Neuronal stem cell (in vitro differentiated cells): ENCODE results near the gene G6PD.
A peak's percentile ranks its signal among the peaks of the same experiment; 100 is the strongest.

ENCODE experiments used
- DNase-seq: peaks from one replicate; pipeline ENCODE4 v3.0.0-alpha.2; 2013; ENCODE audit warnings: low spot score
- H2AFZ ChIP-seq: one replicate; pipeline ENCODE4 v1.6.1; 2013; ENCODE audit warnings: mild to moderate bottlenecking, low read length, inconsistent platforms
- H2AK5ac ChIP-seq: 2 replicates; pipeline ENCODE4 v1.6.1; 2013; ENCODE audit warnings: low read depth, mild to moderate bottlenecking, inconsistent platforms, low read length, moderate library complexity, mixed read lengths
- H2BK120ac ChIP-seq: 2 replicates; pipeline ENCODE4 v1.6.1; 2013; ENCODE audit warnings: low read depth, mild to moderate bottlenecking, inconsistent platforms, low read length, moderate library complexity, mixed read lengths
- H2BK12ac ChIP-seq: one replicate; pipeline ENCODE4 v1.6.1; 2013; ENCODE audit warnings: low read length, inconsistent platforms
- H2BK15ac ChIP-seq: 2 replicates; pipeline ENCODE4 v1.6.1; 2013; ENCODE audit warnings: mild to moderate bottlenecking, low read length, inconsistent platforms, mixed read lengths
- H2BK5ac ChIP-seq: one replicate; pipeline ENCODE4 v1.6.1; 2013; ENCODE audit warnings: inconsistent platforms, mild to moderate bottlenecking, low read length, moderate library complexity
- H3K14ac ChIP-seq: one replicate; pipeline ENCODE4 v1.6.1; 2013; ENCODE audit warnings: low read length, inconsistent platforms
- H3K18ac ChIP-seq: 2 replicates; pipeline ENCODE4 v1.6.1; 2013; ENCODE audit warnings: low read length, inconsistent platforms
- H3K23ac ChIP-seq: 2 replicates; pipeline ENCODE4 v1.6.1; 2013; ENCODE audit warnings: low read depth, mild to moderate bottlenecking, mixed read lengths, low read length, inconsistent platforms; ENCODE audit not compliant: poor library complexity
- H3K27ac ChIP-seq: replicated peaks from 3 replicates; pipeline ENCODE4 v1.5.1; 2013; ENCODE audit warnings: low read length, inconsistent platforms
- H3K27me3 ChIP-seq, 3 experiments: 2 replicates each; pipeline ENCODE4 v1.6.1; 2013; ENCODE audit warnings: low read length in 3 of 3, mild to moderate bottlenecking in 2 of 3, inconsistent platforms in 1 of 3, low read depth in 1 of 3, mixed read lengths in 1 of 3, moderate library complexity in 1 of 3; ENCODE audit not compliant: control insufficient read depth in 3 of 3, insufficient read depth in 3 of 3
- H3K36me3 ChIP-seq, 2 donors: replicated peaks in 1 of 2; 2 replicates each; pipeline ENCODE4 v1.6.1; 2013; ENCODE audit warnings: low read length in 2 of 2; ENCODE audit not compliant: control insufficient read depth in 2 of 2, insufficient read depth in 2 of 2
- H3K4ac ChIP-seq: 2 replicates; pipeline ENCODE4 v1.6.1; 2013; ENCODE audit warnings: inconsistent platforms, mild to moderate bottlenecking, low read length, moderate library complexity
- H3K4me1 ChIP-seq, 2 donors: 1 replicate in 1 of 2; 2 replicates in 1 of 2; pipeline ENCODE4 v1.6.1; 2013; ENCODE audit warnings: low read length in 2 of 2, low read depth in 1 of 2; ENCODE audit not compliant: control insufficient read depth in 2 of 2, insufficient read depth in 1 of 2
- H3K4me2 ChIP-seq: one replicate; pipeline ENCODE4 v1.6.1; 2013; ENCODE audit warnings: mild to moderate bottlenecking, low read length, inconsistent platforms; ENCODE audit not compliant: insufficient read depth, poor library complexity, severe bottlenecking
- H3K4me3 ChIP-seq, 2 donors: 2 replicates each; pipeline ENCODE4 v1.5.1; 2013; ENCODE audit warnings: low read length in 2 of 2, mild to moderate bottlenecking in 2 of 2, inconsistent platforms in 1 of 2, moderate library complexity in 1 of 2
- H3K79me1 ChIP-seq: one replicate; pipeline ENCODE4 v1.6.1; 2013; ENCODE audit warnings: low read depth, mild to moderate bottlenecking, inconsistent platforms, low read length, moderate library complexity
- H3K9ac ChIP-seq: one replicate; pipeline ENCODE4 v1.6.1; 2013; ENCODE audit warnings: mild to moderate bottlenecking, low read depth, low read length, inconsistent platforms; ENCODE audit not compliant: poor library complexity
- H3K9me3 ChIP-seq, 2 donors: replicated peaks in 1 of 2; 2 replicates each; pipeline versions ENCODE3 to v1.6.1; 2013; ENCODE audit warnings: low read length in 2 of 2, mild to moderate bottlenecking in 2 of 2, inconsistent platforms in 1 of 2, low read depth in 1 of 2, mixed read lengths in 1 of 2, moderate library complexity in 1 of 2; ENCODE audit not compliant: control insufficient read depth in 2 of 2, insufficient read depth in 1 of 2
- H4K8ac ChIP-seq: one replicate; pipeline ENCODE4 v1.6.1; 2013; ENCODE audit warnings: low read depth, mild to moderate bottlenecking, inconsistent platforms, low read length, moderate library complexity
- H4K91ac ChIP-seq: one replicate; pipeline ENCODE4 v1.6.1; 2013; ENCODE audit warnings: low read length, low read depth, mild to moderate bottlenecking, inconsistent platforms; ENCODE audit not compliant: poor library complexity
- WGBS, 2 donors: extraction: QIAGEN DNeasy Blood & Tissue Kit; methylation state at CpG; one replicate each; pipeline ENCODE4 v1.1.7; 2013; ENCODE audit warnings: missing lambda C conversion rate in 2 of 2, mixed read lengths in 1 of 2; ENCODE audit not compliant: insufficient read length in 2 of 2, insufficient replicate concordance in 1 of 2; ENCODE audit errors: extremely low coverage in 2 of 2; 5-methylcytosine and 5-hydroxymethylcytosine counted together

Gene G6PD

GRCh38 chrX:154509455-154509854 lies 37.2 kb downstream of the G6PD start:
- Histone ChIP-seq H2AFZ (no peak overlapping the region), H2BK15ac (no peak overlapping the region), H4K91ac (no peak overlapping the region), H3K9me3 (no peaks in the 10 kb centered on the region), H3K4me2 (no peak overlapping the region), H2BK5ac (no peak overlapping the region), H3K27me3 (no peaks in the 10 kb centered on the region), H2BK120ac (no peak overlapping the region), H2AK5ac (no peak overlapping the region), H3K18ac (no peak overlapping the region), H3K27ac (no peak overlapping the region), H3K23ac (no peak overlapping the region), H3K36me3 (peaks cover 0 to 20% of the 10 kb centered on the region in 2 donors), H3K9ac (no peak overlapping the region), H3K79me1 (no peaks in the 10 kb centered on the region), H3K14ac (no peak overlapping the region), H3K4me3 (no peak overlapping the region), H3K4me1 (peaks cover 0 to 3% of the 10 kb centered on the region in 2 donors), H2BK12ac (no peak overlapping the region), H3K4ac (no peak overlapping the region), H4K8ac (no peak overlapping the region)
- no CpG with 5 or more reads among the region's 5 CpGs for WGBS, 2 donors
- no peak for DNase-seq

GRCh38 chrX:154508384-154508745 lies 38.3 kb downstream of the G6PD start:
- no peak overlapping the region for H2BK12ac ChIP-seq
- no peak overlapping the region for H3K4ac ChIP-seq
- no peak overlapping the region for H3K14ac ChIP-seq
- no peak overlapping the region for H3K4me3 ChIP-seq
- no peak overlapping the region for H2BK5ac ChIP-seq
- H3K27ac ChIP-seq: no peak overlapping the region
- no peaks in the 10 kb centered on the region for H3K9me3 ChIP-seq
- H2AK5ac ChIP-seq: no peak overlapping the region
- H2AFZ ChIP-seq: no peak overlapping the region
- no peak overlapping the region for H2BK120ac ChIP-seq
- H2BK15ac ChIP-seq: no peak overlapping the region
- H3K79me1 ChIP-seq: no peaks in the 10 kb centered on the region
- H3K18ac ChIP-seq: no peak overlapping the region
- WGBS, 2 donors: no CpG with 5 or more reads among the region's 13 CpGs
- no peak overlapping the region for H4K91ac ChIP-seq
- H3K9ac ChIP-seq: no peak overlapping the region
- peaks cover 0 to 3% of the 10 kb centered on the region in 2 donors for H3K4me1 ChIP-seq
- H4K8ac ChIP-seq: no peak overlapping the region
- H3K4me2 ChIP-seq: no peak overlapping the region
- no peaks in the 10 kb centered on the region for H3K27me3 ChIP-seq
- no peak for DNase-seq
- H3K23ac ChIP-seq: no peak overlapping the region
- H3K36me3 ChIP-seq: peaks cover 0 to 20% of the 10 kb centered on the region in 2 donors

GRCh38 chrX:154507673-154508383 lies 38.8 kb downstream of the G6PD start:
- no peaks in the 10 kb centered on the region for H3K79me1 ChIP-seq
- no peak overlapping the region for H2BK5ac ChIP-seq
- no peak overlapping the region for H3K4ac ChIP-seq
- no peak overlapping the region for H3K23ac ChIP-seq
- H3K27ac ChIP-seq: no peak overlapping the region
- peaks cover 0 to 20% of the 10 kb centered on the region in 2 donors for H3K36me3 ChIP-seq
- H3K4me2 ChIP-seq: no peak overlapping the region
- H2AK5ac ChIP-seq: no peak overlapping the region
- no peak overlapping the region for H3K9ac ChIP-seq
- no peak overlapping the region for H4K91ac ChIP-seq
- H3K14ac ChIP-seq: no peak overlapping the region
- H3K4me3 ChIP-seq: no peak overlapping the region
- H2BK12ac ChIP-seq: no peak overlapping the region
- no peaks in the 10 kb centered on the region for H3K9me3 ChIP-seq
- no peaks in the 10 kb centered on the region for H3K27me3 ChIP-seq
- H2AFZ ChIP-seq: no peak overlapping the region
- H4K8ac ChIP-seq: no peak overlapping the region
- no peak overlapping the region for H2BK15ac ChIP-seq
- no CpG with 5 or more reads among the region's 24 CpGs for WGBS, 2 donors
- no peak overlapping the region for H2BK120ac ChIP-seq
- no peak overlapping the region for H3K18ac ChIP-seq
- H3K4me1 ChIP-seq: peaks cover 0 to 3% of the 10 kb centered on the region in 2 donors
- DNase-seq: no peak

- Histone ChIP-seq H2BK15ac (no peak overlapping the region), H3K36me3 (peaks cover 0 to 20% of the 10 kb centered on the region in 2 donors), H2AFZ (no peak overlapping the region), H3K4me2 (no peak overlapping the region), H3K4ac (no peak overlapping the region), H4K91ac (no peak overlapping the region), H3K79me1 (no peaks in the 10 kb centered on the region), H3K27ac (no peak overlapping the region), H2BK5ac (no peak overlapping the region), H2BK120ac (no peak overlapping the region), H3K23ac (no peak overlapping the region), H3K14ac (no peak overlapping the region), H2AK5ac (no peak overlapping the region), H4K8ac (peak overlapping the region; percentile 3), H3K27me3 (no peaks in the 10 kb centered on the region), H3K4me1 (peaks cover 0 to 3% of the 10 kb centered on the region in 2 donors), H2BK12ac (no peak overlapping the region), H3K18ac (no peak overlapping the region), H3K9ac (peak overlapping the region; percentile 60), H3K9me3 (no peaks in the 10 kb centered on the region), H3K4me3 (no peak overlapping the region)
- WGBS, 2 donors: no CpG with 5 or more reads among the region's 37 CpGs
- DNase-seq: no peak
These were observed 39.9 kb downstream of the G6PD start for GRCh38 chrX:154506483-154507332.
